GM12878 (cell line): ENCODE measurements around the gene DYNLL2. TPM values are rescaled to one million over a fixed set of nuclear protein-coding genes. Genes with fewer than 3 reads are reported as not detected.

Experiments
- ATAC-seq: fragments of 200-7000 bp; cut with Tn5 transposase; 3 replicates; pipeline ENCODE4 v1.9.1; 2020; ENCODE audit warnings: mild to moderate bottlenecking, moderate library complexity
- BruUV-seq: library from RNA; stranded (reverse); fragments of 400-500 nt; replicated peaks from 2 replicates; lab custom pipeline; 2021; lab: Mats Ljungman, UMichigan
- CTCF ChIA-PET: fragments of 300-600 bp; sonication (Branson Sonifier 250); formaldehyde crosslinking; extraction: SDS; loops from one replicate; lab custom pipeline; 2021; ENCODE audit warnings: inconsistent platforms; lab: Yijun Ruan, JAX
- POLR2A ChIA-PET: fragments of 350-600 bp; formaldehyde crosslinking; extraction: SDS; loops from one replicate; lab custom pipeline; 2021; ENCODE audit warnings: inconsistent platforms; lab: Charles Lee
- RAD21 ChIA-PET: fragments of 300-600 bp; sonication (Branson Sonifier 250); formaldehyde crosslinking; loops from one replicate; lab custom pipeline; 2023; ENCODE audit warnings: antibody characterized with exemption; ENCODE audit not compliant: unreplicated experiment; lab: Charles Lee
- SMC1A ChIA-PET: fragments of 300-600 bp; sonication (Branson Sonifier 250); formaldehyde crosslinking; loops from one replicate; lab custom pipeline; 2023; ENCODE audit not compliant: unreplicated experiment, uncharacterized antibody; lab: Charles Lee
- DNase-seq: peaks from one replicate; pipeline ENCODE4 v3.0.0-alpha.2; 2011; ENCODE audit warnings: low read depth, low spot score
- FAIRE-seq: peaks from 3 replicates; lab custom pipeline; 2011; peaks lifted over from hg19 to GRCh38; lab: Jason Lieb, UNC
- H2AFZ ChIP-seq: 2 replicates; pipeline ENCODE4 v1.6.0; 2011; ENCODE audit warnings: low read depth, low read length, control low read depth; ENCODE audit not compliant: control insufficient read depth
- H3K27ac ChIP-seq: 2 replicates; pipeline ENCODE4 v1.5.1; 2011; ENCODE audit warnings: control low read depth; ENCODE audit not compliant: control insufficient read depth, insufficient read depth
- H3K27me3 ChIP-seq, 2 experiments: replicated peaks in 1 of 2; 2 replicates each; pipeline versions ENCODE4 v1.6.0 to v1.6.1; 2011; ENCODE audit warnings: low read length in 1 of 2; ENCODE audit not compliant: control insufficient read depth in 2 of 2, insufficient read depth in 2 of 2
- H3K36me3 ChIP-seq, 2 experiments: 2 replicates each; pipeline ENCODE4 v1.5.1; 2011; ENCODE audit warnings: low read length in 1 of 2; ENCODE audit not compliant: control insufficient read depth in 2 of 2, insufficient read depth in 2 of 2
- H3K4me1 ChIP-seq: 2 replicates; pipeline ENCODE4 v1.6.1; 2011; ENCODE audit warnings: mild to moderate bottlenecking, low read length, moderate library complexity, mixed read lengths; ENCODE audit not compliant: control insufficient read depth, insufficient read depth
- H3K4me2 ChIP-seq: 2 replicates; pipeline ENCODE4 v1.6.0; 2011; ENCODE audit warnings: control low read depth; ENCODE audit not compliant: control insufficient read depth, insufficient read depth
- H3K4me3 ChIP-seq: fragments of 200-600 bp; sonication (generic); 2 replicates; pipeline ENCODE4 v1.5.1; 2016
- H3K79me2 ChIP-seq: 2 replicates; pipeline ENCODE4 v1.6.0; 2011; ENCODE audit warnings: low read length; ENCODE audit not compliant: control insufficient read depth, insufficient read depth
- H3K9ac ChIP-seq: 2 replicates; pipeline ENCODE4 v1.8.0; 2011; ENCODE audit warnings: low read length, control low read depth, mixed read lengths; ENCODE audit not compliant: control insufficient read depth, insufficient read depth
- H3K9me3 ChIP-seq: replicated peaks from 3 replicates; pipeline ENCODE4 v1.5.1; 2011; ENCODE audit warnings: mild to moderate bottlenecking, low read length; ENCODE audit not compliant: control insufficient read depth, insufficient read depth
- H4K20me1 ChIP-seq: 2 replicates; pipeline ENCODE4 v1.6.0; 2011; ENCODE audit not compliant: control insufficient read depth, insufficient read depth
- CBX5 ChIP-seq: sonication (generic); IDR thresholded peaks from 2 replicates; pipeline ENCODE4 v1.6.1; 2016; ENCODE audit warnings: low read depth, moderate library complexity, mild to moderate bottlenecking, inconsistent platforms
- FOS ChIP-seq: IDR thresholded peaks from 3 replicates; pipeline ENCODE4 v1.6.1; 2011; ENCODE audit warnings: borderline replicate concordance; ENCODE audit not compliant: insufficient read length; ENCODE audit errors: extremely low read depth
- FOXK2 ChIP-seq: fragments of 450-650 bp; IDR thresholded peaks from 2 replicates; pipeline ENCODE4 v1.6.1; 2017; ENCODE audit warnings: mild to moderate bottlenecking, moderate library complexity
- HDAC2 ChIP-seq: fragments of 200-600 bp; sonication (generic); IDR thresholded peaks from 2 replicates; pipeline ENCODE4 v1.6.1; 2017
- MAX ChIP-seq: IDR thresholded peaks from 2 replicates; pipeline ENCODE4 v1.6.1; 2012; ENCODE audit warnings: low read depth, low read length, improper control_type of control experiment
- MYC ChIP-seq: IDR thresholded peaks from 2 replicates; pipeline ENCODE4 v1.6.1; 2011; ENCODE audit warnings: mild to moderate bottlenecking, low read length, moderate library complexity, inconsistent platforms; ENCODE audit not compliant: insufficient read depth, insufficient replicate concordance, insufficient read length, severe bottlenecking
- RAD21 ChIP-seq: IDR thresholded peaks from 2 replicates; pipeline ENCODE4 v1.6.1; 2011; ENCODE audit warnings: mild to moderate bottlenecking, low read depth, low read length, moderate library complexity; ENCODE audit not compliant: insufficient read depth
- RB1 ChIP-seq: fragments of 450-650 bp; formaldehyde crosslinking; IDR thresholded peaks from 2 replicates; pipeline ENCODE4 v1.6.1; 2017; ENCODE audit warnings: mild to moderate bottlenecking, borderline replicate concordance
- TAF1 ChIP-seq: IDR thresholded peaks from 2 replicates; pipeline ENCODE4 v1.6.1; 2011; ENCODE audit warnings: mild to moderate bottlenecking, low read depth, low read length, borderline replicate concordance
- USF2 ChIP-seq: IDR thresholded peaks from 2 replicates; pipeline ENCODE4 v1.6.1; 2011; ENCODE audit warnings: low read depth, low read length, improper control_type of control experiment, borderline replicate concordance
- ZNF384 ChIP-seq: IDR thresholded peaks from 2 replicates; pipeline ENCODE4 v1.6.1; 2012; ENCODE audit warnings: low read depth, mild to moderate bottlenecking, low read length, improper control_type of control experiment, borderline replicate concordance
- WGBS: methylation state at CpG from one replicate; pipeline ENCODE4 v1.1.6; 2016; ENCODE audit warnings: low lambda C conversion rate; ENCODE audit not compliant: insufficient replicate concordance, insufficient coverage; ENCODE audit errors: missing lambda C conversion rate; 5-methylcytosine and 5-hydroxymethylcytosine counted together
- in situ Hi-C: fragments of 300-500 bp; cut with MboI; formaldehyde crosslinking; loops from 9 replicates; pipeline ENCODE4 v1.14.3; 2018; ENCODE audit warnings: mixed read lengths
- intact Hi-C: fragments of 100-400 bp; cut with micrococcal nuclease; formaldehyde crosslinking; loops from one replicate; pipeline ENCODE4 v1.14.2; 2022; ENCODE audit not compliant: unreplicated experiment
- polyA plus RNA-seq, 11 experiments: library from polyadenylated mRNA; depleted of rRNA in 4 of 11; unstranded in 6 of 11; stranded (reverse) in 5 of 11; fragments of >200 nt; fragmentation: Nextera tagmentation in 4 of 11; fragmentation: Illumina TruSeq in 1 of 11; extraction: Ambion mirVana in 4 of 11; extraction: Trizol in 1 of 11; gene quantifications; 1 replicate in 1 of 11; 2 replicates in 10 of 11; pipeline versions ENCODE4 v1.2.1 to v1.2.3, GENCODE V29; 2011 to 2016; ENCODE audit warnings: inconsistent platforms in 2 of 11, missing spikeins in 2 of 11, low read depth in 1 of 11
- total RNA-seq, 4 experiments: library from RNA; depleted of rRNA in 3 of 4; stranded (reverse); fragments of >200 nt in 3 of 4; fragmentation: Illumina TruSeq in 1 of 4; extraction: Trizol in 1 of 4; gene quantifications; 2 replicates each; pipeline versions ENCODE4 v1.2.1 to v1.2.3, GENCODE V29; 2013 to 2021
- TF ChIP-seq, protein P1 (sequence below): IDR thresholded peaks from 2 replicates; pipeline ENCODE4 v1.6.1; 2011; ENCODE audit warnings: borderline replicate concordance, low read depth, mild to moderate bottlenecking, moderate library complexity, mixed read lengths, low read length; ENCODE audit not compliant: insufficient read depth; ENCODE audit errors: extremely low read length
- TF ChIP-seq, protein P2 (sequence below): fragments of 450-650 bp; IDR thresholded peaks from 2 replicates; pipeline ENCODE4 v1.6.1; 2018; ENCODE audit warnings: mild to moderate bottlenecking, low read depth, moderate library complexity; ENCODE audit not compliant: partially characterized antibody

The DYNLL2 gene
- total and polyA plus RNA-seq, 10 of the 15 experiments (the other 5 are each of a cell fraction or from before 2014, with no cell fraction given) = 0.62 to 19.2 (median 9.1) TPM

DNA sequence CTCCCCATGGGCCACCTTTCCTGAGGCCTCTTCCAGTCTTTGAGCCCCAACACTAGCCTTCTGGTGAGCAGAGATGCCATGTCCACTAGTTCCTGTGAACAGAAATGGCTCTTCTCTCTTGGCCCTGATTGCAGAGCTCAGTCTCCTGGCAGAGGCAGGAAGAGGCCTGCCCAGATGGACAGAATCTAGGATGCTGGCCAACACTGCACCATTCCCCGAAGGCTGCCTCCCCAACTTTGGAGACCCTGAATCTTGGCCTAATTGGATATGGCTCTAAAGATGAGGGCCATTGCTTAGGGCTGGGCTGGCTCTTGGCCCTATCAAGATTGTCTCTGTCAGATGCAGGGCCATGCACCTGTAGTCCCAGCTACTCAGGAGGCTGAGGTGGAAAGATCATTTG, 18.0 kb upstream of the DYNLL2 start:
- H3K27ac ChIP-seq = no peak overlapping the region
- SMC1A ChIA-PET = no interaction called here
- TF ChIP-seq FOS (no peak), USF2 (no peak), RB1 (no peak), CBX5 (no peak), MAX (no peak), TAF1 (no peak), ZNF384 (no peak), HDAC2 (no peak), RAD21 (no peak), FOXK2 (no peak), MYC (no peak)
- TF ChIP-seq, protein P1, sequence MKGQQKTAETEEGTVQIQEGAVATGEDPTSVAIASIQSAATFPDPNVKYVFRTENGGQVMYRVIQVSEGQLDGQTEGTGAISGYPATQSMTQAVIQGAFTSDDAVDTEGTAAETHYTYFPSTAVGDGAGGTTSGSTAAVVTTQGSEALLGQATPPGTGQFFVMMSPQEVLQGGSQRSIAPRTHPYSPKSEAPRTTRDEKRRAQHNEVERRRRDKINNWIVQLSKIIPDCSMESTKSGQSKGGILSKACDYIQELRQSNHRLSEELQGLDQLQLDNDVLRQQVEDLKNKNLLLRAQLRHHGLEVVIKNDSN = no peak
- TF ChIP-seq, protein P2, sequence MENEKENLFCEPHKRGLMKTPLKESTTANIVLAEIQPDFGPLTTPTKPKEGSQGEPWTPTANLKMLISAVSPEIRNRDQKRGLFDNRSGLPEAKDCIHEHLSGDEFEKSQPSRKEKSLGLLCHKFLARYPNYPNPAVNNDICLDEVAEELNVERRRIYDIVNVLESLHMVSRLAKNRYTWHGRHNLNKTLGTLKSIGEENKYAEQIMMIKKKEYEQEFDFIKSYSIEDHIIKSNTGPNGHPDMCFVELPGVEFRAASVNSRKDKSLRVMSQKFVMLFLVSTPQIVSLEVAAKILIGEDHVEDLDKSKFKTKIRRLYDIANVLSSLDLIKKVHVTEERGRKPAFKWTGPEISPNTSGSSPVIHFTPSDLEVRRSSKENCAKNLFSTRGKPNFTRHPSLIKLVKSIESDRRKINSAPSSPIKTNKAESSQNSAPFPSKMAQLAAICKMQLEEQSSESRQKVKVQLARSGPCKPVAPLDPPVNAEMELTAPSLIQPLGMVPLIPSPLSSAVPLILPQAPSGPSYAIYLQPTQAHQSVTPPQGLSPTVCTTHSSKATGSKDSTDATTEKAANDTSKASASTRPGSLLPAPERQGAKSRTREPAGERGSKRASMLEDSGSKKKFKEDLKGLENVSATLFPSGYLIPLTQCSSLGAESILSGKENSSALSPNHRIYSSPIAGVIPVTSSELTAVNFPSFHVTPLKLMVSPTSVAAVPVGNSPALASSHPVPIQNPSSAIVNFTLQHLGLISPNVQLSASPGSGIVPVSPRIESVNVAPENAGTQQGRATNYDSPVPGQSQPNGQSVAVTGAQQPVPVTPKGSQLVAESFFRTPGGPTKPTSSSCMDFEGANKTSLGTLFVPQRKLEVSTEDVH = no peak
- no peak overlapping the region for H3K4me3 ChIP-seq
- no peaks in the 10 kb centered on the region for H3K4me1 ChIP-seq
- BruUV-seq = no TSS peak
- H3K79me2 ChIP-seq = no peaks in the 10 kb centered on the region
- no peaks in the 10 kb centered on the region for H3K36me3 ChIP-seq
- ATAC-seq (no peak), FAIRE-seq (no peak), DNase-seq (no peak)
- no peaks in the 10 kb centered on the region for H3K9me3 ChIP-seq
- 0% methylated on average over 1 of the region's 1 CpG for WGBS
- no peak overlapping the region for H3K9ac ChIP-seq
- intact Hi-C loops (no loop called here), in situ Hi-C loops (no loop called here)
- POLR2A ChIA-PET = no interaction called here
- no peak overlapping the region for H3K4me2 ChIP-seq
- CTCF ChIA-PET = no interaction called here
- RAD21 ChIA-PET = no interaction called here
- no peaks in the 10 kb centered on the region for H4K20me1 ChIP-seq
- peaks cover 0 to under 1% of the 10 kb centered on the region in 2 experiments; a peak in 2 of 4 replicates for H3K27me3 ChIP-seq
- H2AFZ ChIP-seq = no peak overlapping the region
